Muscle layer of colon (tissue), 2 donors: ENCODE results near the gene PDCD2L.

ENCODE experiments used
- H3K27ac ChIP-seq: one replicate; pipeline ENCODE4 v1.7.0; 2013; ENCODE audit warnings: low read depth, mild to moderate bottlenecking, low read length, moderate library complexity
- H3K27me3 ChIP-seq, 2 donors: one replicate each; pipeline ENCODE4 v1.7.0; 2013; ENCODE audit warnings: low read length in 2 of 2, mild to moderate bottlenecking in 2 of 2; ENCODE audit not compliant: insufficient read depth in 2 of 2, control insufficient read depth in 1 of 2
- H3K36me3 ChIP-seq: one replicate; pipeline ENCODE4 v1.7.0; 2013; ENCODE audit warnings: mild to moderate bottlenecking, low read length; ENCODE audit not compliant: insufficient read depth
- H3K4me1 ChIP-seq: one replicate; pipeline ENCODE4 v1.7.0; 2013; ENCODE audit warnings: mild to moderate bottlenecking, low read length; ENCODE audit not compliant: insufficient read depth
- H3K4me3 ChIP-seq, 2 donors: one replicate each; pipeline ENCODE4 v1.7.0; 2013; ENCODE audit warnings: low read length in 2 of 2, low read depth in 1 of 2, mild to moderate bottlenecking in 1 of 2, moderate library complexity in 1 of 2
- H3K9ac ChIP-seq: one replicate; pipeline ENCODE4 v1.7.0; 2013; ENCODE audit warnings: low read length
- H3K9me3 ChIP-seq: one replicate; pipeline ENCODE4 v1.7.0; 2013; ENCODE audit warnings: mild to moderate bottlenecking, low read length
- donor health status: abdominal sarcoma.
- donor health status: Adenocarcinoma of cecum.

Gene PDCD2L

GRCh38 chr19:34404109-34404909 is at the start of gene PDCD2L:
PDCD2L (plus strand) TSS chr19:34404399; CDS start chr19:34404431, 32 bp downstream.
- no peak within 1 kb of the TSS for H3K9ac ChIP-seq
- H3K27ac ChIP-seq = peak within 1 kb of the TSS; percentile 47
- no peaks in the 10 kb centered on the region for H3K4me1 ChIP-seq
- H3K9me3 ChIP-seq = no peaks in the 10 kb centered on the region
- H3K27me3 ChIP-seq = no peaks in the 10 kb centered on the region
- H3K36me3 ChIP-seq = peaks cover 17% of the 10 kb centered on the region
- peak within 1 kb of the TSS; percentile 81 to 86 for H3K4me3 ChIP-seq

- Histone ChIP-seq H3K9me3 (no peaks in the 10 kb centered on the region), H3K4me3 (no peak overlapping the region), H3K36me3 (peaks cover 21% of the 10 kb centered on the region), H3K9ac (no peak overlapping the region), H3K27ac (no peak overlapping the region), H3K27me3 (no peaks in the 10 kb centered on the region), H3K4me1 (peaks cover 13% of the 10 kb centered on the region)
These were observed 49.0 kb upstream of the PDCD2L start for GRCh38 chr19:34355201-34355600.

GRCh38 chr19:34356875-34357274 is 47.3 kb upstream of the PDCD2L start:
- peaks cover 13% of the 10 kb centered on the region for H3K4me1 ChIP-seq
- no peaks in the 10 kb centered on the region for H3K27me3 ChIP-seq
- H3K27ac ChIP-seq = no peak overlapping the region
- H3K4me3 ChIP-seq = no peak overlapping the region
- no peaks in the 10 kb centered on the region for H3K9me3 ChIP-seq
- H3K9ac ChIP-seq = no peak overlapping the region
- peaks cover 13% of the 10 kb centered on the region for H3K36me3 ChIP-seq

- no peak overlapping the region for H3K27ac ChIP-seq
- H3K36me3 ChIP-seq = peaks cover 13% of the 10 kb centered on the region
- no peaks in the 10 kb centered on the region for H3K27me3 ChIP-seq
- no peaks in the 10 kb centered on the region for H3K9me3 ChIP-seq
- no peak overlapping the region for H3K4me3 ChIP-seq
- H3K9ac ChIP-seq = no peak overlapping the region
- peaks cover 13% of the 10 kb centered on the region for H3K4me1 ChIP-seq
These were observed 46.8 kb upstream of the PDCD2L start for GRCh38 chr19:34357431-34357830.

- H3K27me3 ChIP-seq = no peaks in the 10 kb centered on the region
- peak overlapping the region; percentile 55 to 77 for H3K4me3 ChIP-seq
- H3K9me3 ChIP-seq = no peaks in the 10 kb centered on the region
- peak overlapping the region; percentile 54 for H3K27ac ChIP-seq
- H3K4me1 ChIP-seq = peaks cover 13% of the 10 kb centered on the region
- peaks cover 4% of the 10 kb centered on the region for H3K36me3 ChIP-seq
- peak overlapping the region; percentile 50 for H3K9ac ChIP-seq
These were observed 44.9 kb upstream of the PDCD2L start for GRCh38 chr19:34359140-34359953.

GRCh38 chr19:34359954-34360315 is 44.3 kb upstream of the PDCD2L start:
- H3K4me3 ChIP-seq = peak overlapping the region; percentile 55 to 77
- H3K4me1 ChIP-seq = peaks cover 13% of the 10 kb centered on the region
- H3K27me3 ChIP-seq = no peaks in the 10 kb centered on the region
- no peaks in the 10 kb centered on the region for H3K36me3 ChIP-seq
- H3K9ac ChIP-seq = peak overlapping the region; percentile 50
- H3K9me3 ChIP-seq = no peaks in the 10 kb centered on the region
- H3K27ac ChIP-seq = no peak overlapping the region

GRCh38 chr19:34360354-34360909 is 43.8 kb upstream of the PDCD2L start:
- Histone ChIP-seq H3K9ac (no peak overlapping the region), H3K27me3 (no peaks in the 10 kb centered on the region), H3K27ac (no peak overlapping the region), H3K4me3 (no peak overlapping the region), H3K9me3 (no peaks in the 10 kb centered on the region), H3K4me1 (peaks cover 13% of the 10 kb centered on the region), H3K36me3 (no peaks in the 10 kb centered on the region)

- Histone ChIP-seq H3K4me3 (no peak overlapping the region), H3K9me3 (no peaks in the 10 kb centered on the region), H3K27me3 (no peaks in the 10 kb centered on the region), H3K4me1 (peaks cover 31% of the 10 kb centered on the region), H3K27ac (no peak overlapping the region), H3K36me3 (peaks cover 11% of the 10 kb centered on the region), H3K9ac (no peak overlapping the region)
These were observed 41.5 kb upstream of the PDCD2L start for GRCh38 chr19:34362679-34363069.

GRCh38 chr19:34363094-34363493 is 41.1 kb upstream of the PDCD2L start:
- Histone ChIP-seq H3K4me1 (peaks cover 33% of the 10 kb centered on the region), H3K36me3 (peaks cover 16% of the 10 kb centered on the region), H3K4me3 (no peak overlapping the region)

GRCh38 chr19:34363930-34364329 is 40.3 kb upstream of the PDCD2L start:
- Histone ChIP-seq H3K36me3 (peaks cover 24% of the 10 kb centered on the region), H3K9me3 (no peaks in the 10 kb centered on the region), H3K4me1 (peaks cover 28% of the 10 kb centered on the region), H3K27ac (no peak overlapping the region), H3K4me3 (no peak overlapping the region), H3K9ac (no peak overlapping the region), H3K27me3 (no peaks in the 10 kb centered on the region)

More at GRCh38 chr19:34363094-34363493, 41.1 kb upstream of the PDCD2L start:
- no peak overlapping the region for H3K27ac ChIP-seq
- no peak overlapping the region for H3K9ac ChIP-seq
- no peaks in the 10 kb centered on the region for H3K27me3 ChIP-seq
- H3K9me3 ChIP-seq = no peaks in the 10 kb centered on the region

- peak overlapping the region; percentile 58 to 89 for H3K4me3 ChIP-seq
- H3K4me1 ChIP-seq = peaks cover 27% of the 10 kb centered on the region
- H3K9ac ChIP-seq = no peak overlapping the region
- no peaks in the 10 kb centered on the region for H3K27me3 ChIP-seq
- peak overlapping the region; percentile 88 for H3K27ac ChIP-seq
- H3K36me3 ChIP-seq = peaks cover 28% of the 10 kb centered on the region
- no peaks in the 10 kb centered on the region for H3K9me3 ChIP-seq
These were observed 39.8 kb upstream of the PDCD2L start for GRCh38 chr19:34364462-34364829.
